Loucy (cell line): ENCODE results near the gene JOSD1.

Source experiments
- H2AFZ ChIP-seq: fragments of 200-600 bp; sonication (generic); 2 replicates; pipeline ENCODE4 v1.6.0; 2016; ENCODE audit warnings: antibody characterized with exemption, mild to moderate bottlenecking, low read length, moderate library complexity
- H3F3A ChIP-seq: fragments of 200-600 bp; 2 replicates; pipeline ENCODE4 v1.6.0; 2016; ENCODE audit warnings: antibody characterized with exemption, low read depth, mild to moderate bottlenecking
- H3K27me3 ChIP-seq: fragments of 200-600 bp; sonication (generic); 2 replicates; pipeline ENCODE4 v1.6.1; 2014; ENCODE audit warnings: low read length, mild to moderate bottlenecking; ENCODE audit not compliant: insufficient read depth, poor library complexity, severe bottlenecking
- H3K36me3 ChIP-seq: fragments of 200-600 bp; sonication (generic); 2 replicates; pipeline ENCODE4 v1.6.1; 2016; ENCODE audit warnings: low read length; ENCODE audit not compliant: insufficient read depth
- H3K4me1 ChIP-seq: fragments of 200-600 bp; sonication (generic); 2 replicates; pipeline ENCODE4 v1.5.1; 2014; ENCODE audit warnings: low read length, mild to moderate bottlenecking; ENCODE audit not compliant: insufficient read depth, poor library complexity, severe bottlenecking
- H3K4me2 ChIP-seq: fragments of 200-600 bp; sonication (generic); 2 replicates; pipeline ENCODE4 v1.6.0; 2014; ENCODE audit warnings: antibody characterized with exemption, low read length, low read depth, mild to moderate bottlenecking; ENCODE audit not compliant: poor library complexity, severe bottlenecking
- H3K4me3 ChIP-seq: fragments of 200-600 bp; sonication (generic); 2 replicates; pipeline ENCODE4 v1.5.1; 2014; ENCODE audit warnings: low read length, mild to moderate bottlenecking, mixed read lengths; ENCODE audit not compliant: poor library complexity, severe bottlenecking
- H3K79me2 ChIP-seq: fragments of 200-600 bp; sonication (generic); 2 replicates; pipeline ENCODE4 v1.6.1; 2014; ENCODE audit warnings: low read length; ENCODE audit not compliant: insufficient read depth
- H3K9ac ChIP-seq: fragments of 200-600 bp; sonication (generic); 2 replicates; pipeline ENCODE4 v1.6.0; 2014; ENCODE audit warnings: mild to moderate bottlenecking, low read depth, low read length, moderate library complexity; ENCODE audit not compliant: poor library complexity, severe bottlenecking
- H3K9me2 ChIP-seq: fragments of 200-600 bp; sonication (generic); replicated peaks from 2 replicates; pipeline ENCODE4 v1.6.1; 2016; ENCODE audit warnings: low read depth, low read length, mixed read lengths
- H3K9me3 ChIP-seq: fragments of 200-600 bp; sonication (generic); 2 replicates; pipeline ENCODE4 v1.6.1; 2014; ENCODE audit warnings: mild to moderate bottlenecking, antibody characterized with exemption, low read length, low read depth; ENCODE audit not compliant: insufficient read depth
- H4K20me1 ChIP-seq: fragments of 200-600 bp; sonication (generic); 2 replicates; pipeline ENCODE4 v1.6.0; 2014; ENCODE audit warnings: antibody characterized with exemption, low read length, mild to moderate bottlenecking; ENCODE audit not compliant: insufficient read depth, poor library complexity, severe bottlenecking
- EZH2phosphoT487 ChIP-seq: fragments of 200-600 bp; IDR thresholded peaks from 2 replicates; pipeline ENCODE4 v1.6.1; 2018; ENCODE audit warnings: antibody characterized with exemption, mild to moderate bottlenecking, moderate library complexity, borderline replicate concordance
- TF ChIP-seq, protein P1 (sequence below): fragments of 200-600 bp; sonication (generic); conservative IDR thresholded peaks from 2 replicates; pipeline ENCODE4 v1.5.1; 2014; ENCODE audit warnings: mild to moderate bottlenecking, antibody characterized with exemption, low read length

Gene JOSD1

GRCh38 chr22:38696606-38697424 lies 3.9 kb downstream of the JOSD1 start:
- peaks cover 81% of the 10 kb centered on the region for H3K79me2 ChIP-seq
- peaks cover 26% of the 10 kb centered on the region for H4K20me1 ChIP-seq
- H2AFZ ChIP-seq: no peak overlapping the region
- peak overlapping the region; percentile 99 for H3K4me2 ChIP-seq
- TF ChIP-seq, protein P1, sequence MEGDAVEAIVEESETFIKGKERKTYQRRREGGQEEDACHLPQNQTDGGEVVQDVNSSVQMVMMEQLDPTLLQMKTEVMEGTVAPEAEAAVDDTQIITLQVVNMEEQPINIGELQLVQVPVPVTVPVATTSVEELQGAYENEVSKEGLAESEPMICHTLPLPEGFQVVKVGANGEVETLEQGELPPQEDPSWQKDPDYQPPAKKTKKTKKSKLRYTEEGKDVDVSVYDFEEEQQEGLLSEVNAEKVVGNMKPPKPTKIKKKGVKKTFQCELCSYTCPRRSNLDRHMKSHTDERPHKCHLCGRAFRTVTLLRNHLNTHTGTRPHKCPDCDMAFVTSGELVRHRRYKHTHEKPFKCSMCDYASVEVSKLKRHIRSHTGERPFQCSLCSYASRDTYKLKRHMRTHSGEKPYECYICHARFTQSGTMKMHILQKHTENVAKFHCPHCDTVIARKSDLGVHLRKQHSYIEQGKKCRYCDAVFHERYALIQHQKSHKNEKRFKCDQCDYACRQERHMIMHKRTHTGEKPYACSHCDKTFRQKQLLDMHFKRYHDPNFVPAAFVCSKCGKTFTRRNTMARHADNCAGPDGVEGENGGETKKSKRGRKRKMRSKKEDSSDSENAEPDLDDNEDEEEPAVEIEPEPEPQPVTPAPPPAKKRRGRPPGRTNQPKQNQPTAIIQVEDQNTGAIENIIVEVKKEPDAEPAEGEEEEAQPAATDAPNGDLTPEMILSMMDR: no peak
- no peak for TF ChIP-seq EZH2phosphoT487
- no peaks in the 10 kb centered on the region for H3F3A ChIP-seq
- no peaks in the 10 kb centered on the region for H3K27me3 ChIP-seq
- no peaks in the 10 kb centered on the region for H3K9me2 ChIP-seq
- peaks cover 70% of the 10 kb centered on the region for H3K4me1 ChIP-seq
- H3K36me3 ChIP-seq: no peaks in the 10 kb centered on the region
- peak overlapping the region; percentile 97 for H3K9ac ChIP-seq
- no peaks in the 10 kb centered on the region for H3K9me3 ChIP-seq
- peak overlapping the region; percentile 94 for H3K4me3 ChIP-seq

DNA sequence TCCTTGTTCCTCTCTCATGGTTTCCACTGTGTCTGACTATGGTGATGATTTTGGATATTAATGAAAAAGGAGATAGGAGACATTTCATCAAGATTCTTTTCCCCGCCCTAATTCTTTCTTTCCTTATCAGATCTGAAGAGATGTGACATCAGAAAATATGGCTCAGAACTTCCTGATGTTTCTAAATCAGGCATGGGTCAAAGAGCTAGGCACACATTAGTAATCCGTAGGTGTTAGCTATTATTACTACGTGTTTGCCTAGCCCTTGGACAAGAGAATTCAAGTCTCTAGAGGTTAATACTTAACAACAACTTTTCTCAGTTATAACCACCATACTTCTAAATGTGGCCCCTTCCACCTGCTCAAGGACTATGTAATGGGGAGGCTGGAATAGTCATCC lies 5.8 kb downstream of the JOSD1 start:
- Histone ChIP-seq H3K4me3 (peak overlapping the region; percentile 40), H3F3A (no peaks in the 10 kb centered on the region), H3K36me3 (no peaks in the 10 kb centered on the region), H4K20me1 (peaks cover 22% of the 10 kb centered on the region), H3K27me3 (no peaks in the 10 kb centered on the region), H3K4me1 (peaks cover 62% of the 10 kb centered on the region), H3K9me3 (no peaks in the 10 kb centered on the region), H3K9me2 (no peaks in the 10 kb centered on the region), H3K9ac (no peak overlapping the region), H3K4me2 (peak overlapping the region; percentile 99), H2AFZ (no peak overlapping the region), H3K79me2 (peaks cover 79% of the 10 kb centered on the region)
- no peak for TF ChIP-seq EZH2phosphoT487
- TF ChIP-seq, protein P1: no peak

DNA sequence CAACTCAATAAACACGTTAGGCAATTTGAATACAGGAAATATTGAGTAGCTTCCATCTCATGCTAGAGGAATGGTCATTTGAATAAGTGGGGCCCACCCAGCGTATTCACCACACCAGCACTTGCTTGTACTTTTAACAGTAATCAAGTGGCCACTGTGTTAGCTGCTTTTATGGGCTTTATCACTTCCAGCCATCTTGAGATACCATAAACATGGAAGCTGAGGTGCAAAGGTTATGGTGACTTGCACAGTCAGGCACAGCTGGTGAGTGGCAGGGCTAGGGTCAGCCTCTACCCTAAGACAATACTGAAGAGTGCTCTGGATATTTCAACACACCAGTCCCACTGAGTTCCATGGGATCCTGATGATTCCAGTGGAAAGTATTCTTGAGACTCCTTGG lies 6.7 kb downstream of the JOSD1 start:
- Histone ChIP-seq H3F3A (no peaks in the 10 kb centered on the region), H3K4me2 (peak overlapping the region; percentile 99)
- TF ChIP-seq, protein P1: no peak
- no peak for TF ChIP-seq EZH2phosphoT487

More for the DNA sequence above, 6.7 kb downstream of the JOSD1 start:
- peaks cover 3% of the 10 kb centered on the region; the same call in 1 of the 2 replicates for H3K36me3 ChIP-seq
- H3K79me2 ChIP-seq: peaks cover 70% of the 10 kb centered on the region
- H2AFZ ChIP-seq: no peak overlapping the region
- H3K4me1 ChIP-seq: peaks cover 53% of the 10 kb centered on the region
- peak overlapping the region; percentile 38 for H3K4me3 ChIP-seq
- H4K20me1 ChIP-seq: peaks cover 13% of the 10 kb centered on the region
- H3K9ac ChIP-seq: no peak overlapping the region
- no peaks in the 10 kb centered on the region for H3K27me3 ChIP-seq
- no peaks in the 10 kb centered on the region for H3K9me3 ChIP-seq
- H3K9me2 ChIP-seq: no peaks in the 10 kb centered on the region
